Measurements from ENCODE around the gene PRDM9.

DNA sequence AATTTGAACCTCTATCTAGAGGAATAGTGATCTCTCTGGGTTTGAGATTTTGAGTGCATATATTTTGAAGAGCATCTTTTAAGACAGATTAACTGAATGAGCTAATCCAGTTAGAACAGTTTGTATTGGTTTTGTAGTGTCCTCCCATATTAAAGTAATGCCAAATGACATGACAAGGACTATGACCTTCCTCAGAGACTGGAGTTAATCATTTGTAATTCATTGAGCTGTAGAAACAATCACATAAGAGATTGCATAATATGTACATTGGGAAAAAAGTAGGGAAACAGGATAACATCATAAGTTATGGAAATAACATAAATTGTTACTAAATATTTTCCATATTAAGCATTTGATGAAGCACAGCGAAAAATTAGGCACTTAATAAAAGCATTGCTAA, 45.8 kb upstream of the PRDM9 start:
- TF ChIP-seq TAF1 (IDR thresholded peaks at IDR 0.05; ENCODE audit: control insufficient read depth, extremely low read depth, insufficient read depth, low read length, severe bottlenecking): no peak
- TF ChIP-seq, protein P1, sequence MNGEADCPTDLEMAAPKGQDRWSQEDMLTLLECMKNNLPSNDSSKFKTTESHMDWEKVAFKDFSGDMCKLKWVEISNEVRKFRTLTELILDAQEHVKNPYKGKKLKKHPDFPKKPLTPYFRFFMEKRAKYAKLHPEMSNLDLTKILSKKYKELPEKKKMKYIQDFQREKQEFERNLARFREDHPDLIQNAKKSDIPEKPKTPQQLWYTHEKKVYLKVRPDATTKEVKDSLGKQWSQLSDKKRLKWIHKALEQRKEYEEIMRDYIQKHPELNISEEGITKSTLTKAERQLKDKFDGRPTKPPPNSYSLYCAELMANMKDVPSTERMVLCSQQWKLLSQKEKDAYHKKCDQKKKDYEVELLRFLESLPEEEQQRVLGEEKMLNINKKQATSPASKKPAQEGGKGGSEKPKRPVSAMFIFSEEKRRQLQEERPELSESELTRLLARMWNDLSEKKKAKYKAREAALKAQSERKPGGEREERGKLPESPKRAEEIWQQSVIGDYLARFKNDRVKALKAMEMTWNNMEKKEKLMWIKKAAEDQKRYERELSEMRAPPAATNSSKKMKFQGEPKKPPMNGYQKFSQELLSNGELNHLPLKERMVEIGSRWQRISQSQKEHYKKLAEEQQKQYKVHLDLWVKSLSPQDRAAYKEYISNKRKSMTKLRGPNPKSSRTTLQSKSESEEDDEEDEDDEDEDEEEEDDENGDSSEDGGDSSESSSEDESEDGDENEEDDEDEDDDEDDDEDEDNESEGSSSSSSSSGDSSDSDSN (IDR thresholded peaks at IDR 0.05; ENCODE audit: borderline replicate concordance in 1 of 2, low read depth in 2 of 2, low read length in 2 of 2): no peak
- TF ChIP-seq ZFP36 (IDR thresholded peaks at IDR 0.05; ENCODE audit: low read depth, low read length, partially characterized antibody): no peak
- TF ChIP-seq EP300 (IDR thresholded peaks at IDR 0.05; ENCODE audit: low read length): no peak
- TF ChIP-seq ATF1 (CRISPR knock-in tag; IDR thresholded peaks at IDR 0.05): no peak
- no peak for TF ChIP-seq ATF1 (tag; IDR thresholded peaks at IDR 0.05)
- TF ChIP-seq PHF20 (IDR thresholded peaks at IDR 0.05; ENCODE audit: partially characterized antibody): no peak
- no peak for TF ChIP-seq LCOR (CRISPR knock-in tag; IDR thresholded peaks at IDR 0.05)
- TF ChIP-seq, protein P2, sequence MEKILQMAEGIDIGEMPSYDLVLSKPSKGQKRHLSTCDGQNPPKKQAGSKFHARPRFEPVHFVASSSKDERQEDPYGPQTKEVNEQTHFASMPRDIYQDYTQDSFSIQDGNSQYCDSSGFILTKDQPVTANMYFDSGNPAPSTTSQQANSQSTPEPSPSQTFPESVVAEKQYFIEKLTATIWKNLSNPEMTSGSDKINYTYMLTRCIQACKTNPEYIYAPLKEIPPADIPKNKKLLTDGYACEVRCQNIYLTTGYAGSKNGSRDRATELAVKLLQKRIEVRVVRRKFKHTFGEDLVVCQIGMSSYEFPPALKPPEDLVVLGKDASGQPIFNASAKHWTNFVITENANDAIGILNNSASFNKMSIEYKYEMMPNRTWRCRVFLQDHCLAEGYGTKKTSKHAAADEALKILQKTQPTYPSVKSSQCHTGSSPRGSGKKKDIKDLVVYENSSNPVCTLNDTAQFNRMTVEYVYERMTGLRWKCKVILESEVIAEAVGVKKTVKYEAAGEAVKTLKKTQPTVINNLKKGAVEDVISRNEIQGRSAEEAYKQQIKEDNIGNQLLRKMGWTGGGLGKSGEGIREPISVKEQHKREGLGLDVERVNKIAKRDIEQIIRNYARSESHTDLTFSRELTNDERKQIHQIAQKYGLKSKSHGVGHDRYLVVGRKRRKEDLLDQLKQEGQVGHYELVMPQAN (IDR thresholded peaks at IDR 0.05; ENCODE audit: borderline replicate concordance): no peak
- TF ChIP-seq, protein P3, sequence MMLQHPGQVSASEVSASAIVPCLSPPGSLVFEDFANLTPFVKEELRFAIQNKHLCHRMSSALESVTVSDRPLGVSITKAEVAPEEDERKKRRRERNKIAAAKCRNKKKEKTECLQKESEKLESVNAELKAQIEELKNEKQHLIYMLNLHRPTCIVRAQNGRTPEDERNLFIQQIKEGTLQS (IDR thresholded peaks at IDR 0.05): no peak
- TF ChIP-seq, protein P3 (CRISPR knock-in tag; conservative IDR thresholded peaks at IDR 0.05): no peak
- TF ChIP-seq CHD2 (IDR thresholded peaks at IDR 0.05; ENCODE audit: low read depth, low read length): no peak
- TF ChIP-seq PHF8 (IDR thresholded peaks at IDR 0.05; ENCODE audit: borderline replicate concordance, low read length): no peak
- TF ChIP-seq RAD21 (CRISPR knock-in tag; conservative IDR thresholded peaks at IDR 0.05 in 1 of 2, IDR thresholded peaks at IDR 0.05 in 1 of 2): no peak
